ENCODE results near the gene ADAMTSL2.

The ADAMTSL2 gene

DNA sequence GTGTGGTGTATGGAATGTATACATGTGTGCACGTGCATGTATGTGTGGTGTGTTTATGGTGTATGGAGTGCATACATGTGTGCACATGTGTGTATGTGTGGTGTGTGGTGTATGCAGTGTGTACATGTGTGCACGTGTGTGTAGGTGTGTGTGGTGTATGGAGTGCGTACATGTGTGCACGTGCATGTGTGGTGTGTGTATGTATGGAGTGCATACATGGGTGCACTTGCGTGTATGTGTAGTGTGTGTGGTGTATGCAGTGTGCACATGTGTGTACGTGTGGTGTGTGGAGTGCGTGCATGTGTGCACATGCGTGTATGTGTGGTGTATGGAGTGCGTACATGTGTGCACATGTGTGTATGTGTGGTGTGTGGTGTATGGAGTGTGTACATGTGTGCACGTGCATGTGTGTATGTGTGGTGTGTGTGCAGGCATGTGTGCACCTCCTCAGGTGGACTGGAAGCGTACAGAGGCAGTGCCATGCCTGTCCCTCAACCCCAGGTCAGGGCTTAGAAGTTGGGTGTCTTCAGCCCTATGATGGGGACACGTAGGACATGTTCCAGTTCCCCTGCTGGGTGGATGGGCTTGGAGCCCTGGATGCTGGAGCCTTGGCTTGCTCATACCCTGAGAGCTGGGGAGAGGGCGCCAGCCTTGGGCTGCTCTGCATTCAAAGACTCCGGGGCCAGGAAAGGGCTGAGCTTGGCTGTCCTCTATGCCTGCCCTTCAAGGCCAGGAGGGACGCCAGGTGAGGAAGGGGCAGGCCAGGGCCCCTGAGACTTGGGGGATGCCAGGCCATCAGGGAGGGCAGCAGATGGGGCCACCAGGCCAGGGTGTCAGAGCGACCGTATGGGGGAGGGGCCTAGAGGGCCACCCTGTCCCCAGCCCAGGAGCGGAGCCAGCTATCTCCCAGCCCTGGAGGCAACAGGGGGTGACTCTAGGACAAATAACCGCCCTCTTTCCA lies 22.0 kb upstream of the ADAMTSL2 start:
- TF ChIP-seq, protein P1, sequence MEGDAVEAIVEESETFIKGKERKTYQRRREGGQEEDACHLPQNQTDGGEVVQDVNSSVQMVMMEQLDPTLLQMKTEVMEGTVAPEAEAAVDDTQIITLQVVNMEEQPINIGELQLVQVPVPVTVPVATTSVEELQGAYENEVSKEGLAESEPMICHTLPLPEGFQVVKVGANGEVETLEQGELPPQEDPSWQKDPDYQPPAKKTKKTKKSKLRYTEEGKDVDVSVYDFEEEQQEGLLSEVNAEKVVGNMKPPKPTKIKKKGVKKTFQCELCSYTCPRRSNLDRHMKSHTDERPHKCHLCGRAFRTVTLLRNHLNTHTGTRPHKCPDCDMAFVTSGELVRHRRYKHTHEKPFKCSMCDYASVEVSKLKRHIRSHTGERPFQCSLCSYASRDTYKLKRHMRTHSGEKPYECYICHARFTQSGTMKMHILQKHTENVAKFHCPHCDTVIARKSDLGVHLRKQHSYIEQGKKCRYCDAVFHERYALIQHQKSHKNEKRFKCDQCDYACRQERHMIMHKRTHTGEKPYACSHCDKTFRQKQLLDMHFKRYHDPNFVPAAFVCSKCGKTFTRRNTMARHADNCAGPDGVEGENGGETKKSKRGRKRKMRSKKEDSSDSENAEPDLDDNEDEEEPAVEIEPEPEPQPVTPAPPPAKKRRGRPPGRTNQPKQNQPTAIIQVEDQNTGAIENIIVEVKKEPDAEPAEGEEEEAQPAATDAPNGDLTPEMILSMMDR (IDR thresholded peaks at IDR 0.05), result no peak

DNA sequence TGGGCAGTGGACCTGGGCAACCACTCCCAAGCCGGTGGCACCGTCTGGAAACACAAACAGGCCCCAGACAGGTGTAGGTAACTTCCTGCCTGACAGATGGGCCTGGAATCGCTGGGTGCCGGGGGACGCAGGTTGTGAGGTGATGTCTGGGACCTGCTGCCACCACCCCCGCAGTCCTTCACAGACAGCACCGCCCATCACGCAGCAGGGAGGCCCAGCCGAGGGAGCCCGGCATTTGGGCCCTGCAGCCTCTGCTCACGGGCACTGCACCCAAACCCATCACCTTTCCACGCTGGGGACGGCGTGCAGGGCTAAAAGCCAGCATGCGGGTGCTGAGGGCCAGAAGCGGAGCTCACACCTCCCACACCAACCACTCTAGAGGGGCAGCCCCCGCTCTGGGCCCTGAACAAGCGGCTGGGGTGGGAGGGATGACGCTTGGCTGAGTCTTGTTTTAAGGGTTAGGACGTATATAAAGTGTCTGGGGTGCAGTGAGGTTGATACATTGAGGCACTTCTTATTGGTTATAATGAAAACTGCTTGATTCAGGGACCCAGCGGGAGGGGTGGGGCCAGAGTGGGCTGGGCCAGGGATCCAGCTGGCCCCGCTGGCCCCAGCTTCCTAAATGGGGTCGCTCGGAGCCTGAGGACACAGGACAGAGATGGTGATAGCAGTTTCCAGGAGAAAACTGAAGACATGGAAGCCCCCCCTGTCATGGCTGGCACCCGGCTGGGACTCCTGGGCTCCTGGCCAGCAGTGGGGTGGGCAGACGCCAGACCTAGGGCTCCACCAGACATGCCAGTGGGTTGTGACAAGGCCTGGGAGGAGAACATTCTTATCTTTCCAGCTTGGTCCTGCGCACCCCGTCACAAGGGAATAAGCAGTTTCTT lies 21.0 kb upstream of the ADAMTSL2 start:
- TF ChIP-seq, protein P1 (IDR thresholded peaks at IDR 0.05), result no peak

DNA sequence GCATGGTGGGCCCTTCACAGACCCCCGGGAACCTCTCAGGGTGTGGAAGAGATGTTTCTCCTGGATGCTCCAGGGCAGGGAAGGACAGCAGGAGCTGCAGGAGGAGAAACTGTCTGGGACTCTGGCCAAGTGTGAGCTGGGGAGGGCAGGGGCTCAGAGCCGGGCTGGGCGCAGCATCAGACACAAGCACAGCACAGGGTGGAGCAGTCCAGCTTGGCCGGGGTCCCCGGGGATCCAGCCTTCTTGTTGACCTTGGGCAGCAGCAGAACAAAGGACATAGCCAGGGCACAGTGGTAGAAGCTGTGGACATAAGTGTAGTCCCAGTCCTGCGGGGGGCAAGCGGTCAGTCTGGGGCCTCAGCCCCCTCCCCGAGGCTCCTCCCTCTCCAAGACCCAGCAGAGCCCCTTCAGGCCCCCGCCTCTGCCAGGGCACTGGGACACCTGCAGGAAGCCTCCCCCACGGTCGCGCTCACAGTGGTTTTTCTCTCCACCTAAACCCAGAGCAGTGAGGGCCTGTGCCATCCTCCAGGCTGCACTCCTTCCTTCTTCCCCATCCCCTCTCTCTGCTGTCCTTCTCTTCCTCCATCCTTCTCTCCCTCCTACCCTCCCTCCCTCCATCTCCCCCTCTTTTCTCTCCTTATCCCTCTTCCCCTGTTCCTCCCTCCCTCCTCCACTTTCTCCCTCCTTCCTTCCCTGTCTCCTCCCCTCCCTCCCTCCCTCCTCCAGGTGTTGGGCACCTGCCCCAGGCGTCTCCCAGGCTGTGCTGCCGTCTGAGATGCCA lies 19.9 kb upstream of the ADAMTSL2 start:
- TF ChIP-seq, protein P1 (IDR thresholded peaks at IDR 0.05), result no peak

DNA sequence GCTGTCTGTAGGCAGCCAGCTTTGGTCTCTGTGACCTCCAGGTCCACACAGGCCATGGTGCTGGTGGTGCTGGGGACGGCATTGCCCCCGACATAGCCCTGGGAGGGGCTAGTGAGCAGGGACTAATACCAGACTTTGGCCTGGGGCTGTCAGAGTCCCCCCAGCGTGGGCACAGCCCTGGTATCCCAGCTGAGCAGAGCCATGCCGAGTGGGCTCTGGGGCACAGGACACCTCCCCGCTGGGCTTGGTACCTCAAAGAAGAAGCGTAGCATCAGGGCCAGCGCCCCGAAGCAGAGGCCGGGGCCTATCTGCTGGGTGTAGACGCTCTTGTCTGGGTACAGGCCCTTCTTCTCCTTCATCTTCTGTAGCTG lies 19.3 kb upstream of the ADAMTSL2 start:
- TF ChIP-seq, protein P1 (IDR thresholded peaks at IDR 0.05), result no peak

DNA sequence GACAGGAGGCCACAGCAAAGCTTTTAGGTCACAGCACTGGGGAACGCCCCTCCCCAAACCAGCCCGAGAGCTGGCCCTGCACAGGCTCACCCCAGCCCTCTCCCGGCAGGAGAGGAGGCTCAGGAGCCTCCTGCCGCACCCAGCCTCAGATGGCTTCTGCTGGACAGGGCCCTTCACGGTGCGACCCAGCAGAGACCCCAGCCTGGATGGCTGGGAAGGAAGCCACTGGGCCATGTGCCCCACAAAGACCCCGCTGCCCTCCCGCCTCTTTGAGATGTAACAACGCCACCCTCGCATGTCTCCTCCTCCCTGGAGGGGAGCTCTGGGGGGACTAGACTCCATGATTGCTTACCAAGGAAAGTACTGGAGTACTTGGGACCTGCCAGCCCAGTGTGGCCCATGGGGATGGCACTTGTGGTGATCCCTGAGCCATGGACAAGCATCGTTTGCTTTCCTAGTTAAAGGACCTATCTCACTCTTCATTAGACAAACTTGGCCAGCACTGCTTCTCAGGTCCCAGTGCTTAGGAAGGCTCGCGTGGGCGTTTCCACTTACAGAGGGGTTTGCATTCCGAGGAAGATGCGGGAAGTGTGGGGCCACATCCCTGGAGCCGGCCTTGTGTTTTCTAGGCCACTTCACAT lies 18.8 kb upstream of the ADAMTSL2 start:
- TF ChIP-seq, protein P1 (IDR thresholded peaks at IDR 0.05), result no peak

DNA sequence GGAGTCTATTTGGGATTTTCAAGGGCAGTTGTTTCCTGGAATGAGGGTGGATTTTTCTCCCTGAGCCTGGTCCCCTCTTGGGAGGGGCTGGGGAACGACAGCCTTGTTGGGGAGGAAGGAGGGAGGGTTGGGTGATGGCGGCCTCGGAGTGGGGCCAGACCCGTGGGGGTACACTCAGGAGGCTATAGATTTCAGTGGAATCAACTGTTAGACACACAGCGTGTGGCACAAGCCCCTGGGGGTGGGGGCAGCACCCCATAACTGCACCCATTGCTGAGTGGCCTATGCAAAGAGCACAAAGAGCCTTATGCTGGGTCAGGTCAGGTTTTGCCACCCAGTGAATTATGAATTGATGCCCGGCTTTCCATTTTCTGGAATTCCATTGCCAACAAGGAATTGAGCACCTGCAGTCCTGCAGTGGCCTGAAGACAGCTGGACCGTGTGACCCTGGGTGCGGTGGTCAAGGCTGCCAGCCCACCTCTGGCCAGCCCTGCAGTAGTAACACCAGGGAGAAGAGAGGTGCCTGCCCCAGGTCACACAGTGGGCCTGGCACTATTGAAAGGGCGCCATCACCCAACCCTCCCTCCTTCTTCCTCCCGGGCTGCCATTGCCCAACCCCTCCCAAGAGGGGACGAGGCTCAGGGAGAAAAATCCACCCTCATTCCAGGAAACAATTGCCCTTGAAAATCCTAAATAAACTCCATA lies 18.1 kb upstream of the ADAMTSL2 start:
- TF ChIP-seq, protein P1 (IDR thresholded peaks at IDR 0.05), result no peak
